ENCODE results near the gene ARHGEF1. TPM values are rescaled to one million over a fixed set of nuclear protein-coding genes. Genes with fewer than 3 reads are reported as not detected.

ARHGEF1 gene
- total and polyA plus RNA-seq, 3 donors from 2014 or later = 33.2 to 56.3 (median 51.2) TPM

DNA sequence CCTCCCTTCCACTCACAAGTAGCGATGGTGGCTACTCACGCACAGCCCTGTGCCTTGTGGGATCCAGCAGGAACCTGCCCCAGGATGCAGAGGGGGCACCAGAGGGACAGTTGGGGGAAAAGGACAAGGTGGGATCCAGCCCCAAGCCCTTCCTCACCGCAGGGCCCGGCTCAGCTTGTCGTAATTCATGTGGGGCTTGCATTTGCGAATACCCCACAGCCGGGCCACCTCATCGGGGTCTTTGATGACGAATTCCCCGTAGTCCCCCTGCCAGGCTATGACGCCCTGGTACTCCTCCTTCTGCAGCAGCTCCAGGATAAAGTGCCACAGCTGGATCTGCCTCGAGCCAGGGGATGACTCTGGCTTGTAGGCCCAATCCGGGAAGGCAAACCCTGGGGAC lies 26.7 kb downstream of the ARHGEF1 start:
- H3K4me3 ChIP-seq = no peak overlapping the region
- H3K27me3 ChIP-seq = no peaks in the 10 kb centered on the region
- DNase-seq = no peak
- no peaks in the 10 kb centered on the region for H3K36me3 ChIP-seq (ENCODE audit: low read depth, missing control alignments)
- 63 to 76% methylated on average over 2 to 10 of the region's 13 CpGs for WGBS, 2 donors
- H3K27ac ChIP-seq = no peak overlapping the region
- intact Hi-C loops (cut with DNase I; ENCODE audit: low total_unique reads) = no loop called here
- H3K9me3 ChIP-seq = no peaks in the 10 kb centered on the region
- TF ChIP-seq, protein P1, sequence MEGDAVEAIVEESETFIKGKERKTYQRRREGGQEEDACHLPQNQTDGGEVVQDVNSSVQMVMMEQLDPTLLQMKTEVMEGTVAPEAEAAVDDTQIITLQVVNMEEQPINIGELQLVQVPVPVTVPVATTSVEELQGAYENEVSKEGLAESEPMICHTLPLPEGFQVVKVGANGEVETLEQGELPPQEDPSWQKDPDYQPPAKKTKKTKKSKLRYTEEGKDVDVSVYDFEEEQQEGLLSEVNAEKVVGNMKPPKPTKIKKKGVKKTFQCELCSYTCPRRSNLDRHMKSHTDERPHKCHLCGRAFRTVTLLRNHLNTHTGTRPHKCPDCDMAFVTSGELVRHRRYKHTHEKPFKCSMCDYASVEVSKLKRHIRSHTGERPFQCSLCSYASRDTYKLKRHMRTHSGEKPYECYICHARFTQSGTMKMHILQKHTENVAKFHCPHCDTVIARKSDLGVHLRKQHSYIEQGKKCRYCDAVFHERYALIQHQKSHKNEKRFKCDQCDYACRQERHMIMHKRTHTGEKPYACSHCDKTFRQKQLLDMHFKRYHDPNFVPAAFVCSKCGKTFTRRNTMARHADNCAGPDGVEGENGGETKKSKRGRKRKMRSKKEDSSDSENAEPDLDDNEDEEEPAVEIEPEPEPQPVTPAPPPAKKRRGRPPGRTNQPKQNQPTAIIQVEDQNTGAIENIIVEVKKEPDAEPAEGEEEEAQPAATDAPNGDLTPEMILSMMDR (IDR thresholded peaks at IDR 0.05) = no peak
- no peak for TF ChIP-seq POLR2A (IDR thresholded peaks at IDR 0.05)
- peaks cover 2% of the 10 kb centered on the region for H3K4me1 ChIP-seq

DNA sequence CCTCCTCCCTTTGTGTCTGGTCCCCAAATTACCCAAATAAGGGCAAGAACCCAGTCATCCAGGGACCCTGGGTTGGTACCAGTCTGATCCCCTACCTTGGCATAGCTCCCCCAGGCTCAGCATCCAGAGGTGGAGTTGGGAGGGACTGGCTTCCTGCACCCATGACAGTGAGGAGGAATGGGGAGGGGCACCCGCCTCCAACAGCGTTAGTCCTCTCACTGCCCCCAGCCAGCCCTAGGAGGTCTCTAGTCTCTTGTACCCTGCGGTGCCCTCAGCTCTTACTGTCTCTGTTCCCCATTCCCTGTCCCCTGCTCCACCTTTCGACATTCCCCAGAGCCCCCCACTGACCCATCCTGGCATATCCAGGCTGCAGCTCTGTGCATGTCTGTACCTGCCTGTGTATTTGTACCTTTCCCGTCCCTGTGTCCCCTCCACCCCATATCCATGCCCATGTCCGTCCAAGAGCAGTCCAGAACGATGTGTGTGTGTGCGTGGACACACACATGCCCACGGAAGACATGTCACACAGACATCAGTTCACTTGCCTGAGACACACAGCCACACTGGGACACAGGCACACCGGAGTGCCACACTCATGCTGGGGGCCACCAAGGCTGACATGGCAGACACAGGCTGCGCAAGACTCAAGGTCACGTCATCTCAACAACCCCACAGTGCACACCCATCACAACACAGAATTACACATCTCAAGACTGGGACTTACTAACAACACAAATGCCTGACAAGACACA lies 27.4 kb downstream of the ARHGEF1 start:
- intact Hi-C loops (cut with DNase I; ENCODE audit: low total_unique reads) = no loop called here
- peaks cover 6% of the 10 kb centered on the region for H3K4me1 ChIP-seq
- no peak for DNase-seq
- H3K27ac ChIP-seq = no peak overlapping the region
- H3K4me3 ChIP-seq = no peak overlapping the region
- H3K36me3 ChIP-seq (ENCODE audit: low read depth, missing control alignments) = no peaks in the 10 kb centered on the region
- H3K9me3 ChIP-seq = no peaks in the 10 kb centered on the region
- no peak for TF ChIP-seq POLR2A (IDR thresholded peaks at IDR 0.05)
- TF ChIP-seq, protein P1 (IDR thresholded peaks at IDR 0.05) = no peak
- no peaks in the 10 kb centered on the region for H3K27me3 ChIP-seq
- WGBS, 2 donors = 65 to 72% methylated on average over 10 to 12 of the region's 12 CpGs

DNA sequence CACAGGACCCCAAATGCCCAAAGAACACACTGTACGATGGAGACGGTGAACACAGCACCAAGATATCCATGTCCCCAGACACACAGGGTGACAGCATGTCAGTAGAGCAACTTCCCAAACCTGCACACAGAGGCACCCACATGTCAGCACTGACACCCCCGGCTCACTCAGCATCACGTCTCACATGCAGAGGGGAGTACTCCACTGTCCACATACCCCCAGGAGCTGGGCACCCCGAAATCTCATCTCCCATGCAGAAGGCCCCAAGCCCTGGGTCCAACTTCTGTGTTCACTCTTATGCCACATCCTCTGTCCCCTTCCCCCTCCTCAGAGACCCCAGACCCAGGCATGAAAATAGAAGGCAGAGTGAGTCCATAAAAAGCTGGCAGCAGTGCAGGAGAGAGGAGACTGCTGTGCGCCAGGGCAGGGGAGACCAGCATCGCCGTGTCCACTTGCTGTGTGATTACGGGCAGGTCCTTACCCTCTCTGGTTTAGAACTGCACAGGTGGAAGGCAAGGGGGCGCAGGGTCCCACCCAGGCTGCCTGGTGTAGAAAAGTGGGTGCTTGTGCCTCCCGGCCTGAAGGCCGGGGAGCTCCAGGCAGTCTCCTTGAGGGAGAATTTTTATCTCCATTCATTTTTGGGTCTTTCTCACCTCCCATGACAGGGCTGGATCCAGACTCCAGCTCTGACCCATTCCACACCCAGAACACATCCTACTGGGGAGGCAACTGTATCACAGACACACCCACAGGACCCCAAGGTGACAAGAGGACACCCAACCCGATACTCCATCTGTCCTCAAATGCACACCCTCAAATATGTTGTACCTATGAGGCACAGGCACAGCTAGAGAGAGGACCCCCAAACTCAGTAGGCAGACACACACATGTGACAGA lies 28.3 kb downstream of the ARHGEF1 start:
- H3K4me3 ChIP-seq = no peak overlapping the region
- no peaks in the 10 kb centered on the region for H3K9me3 ChIP-seq
- H3K27me3 ChIP-seq = no peaks in the 10 kb centered on the region
- no peak for DNase-seq
- intact Hi-C loops (cut with DNase I; ENCODE audit: low total_unique reads) = no loop called here
- H3K27ac ChIP-seq = no peak overlapping the region
- no peaks in the 10 kb centered on the region for H3K36me3 ChIP-seq (ENCODE audit: low read depth, missing control alignments)
- peaks cover 6% of the 10 kb centered on the region for H3K4me1 ChIP-seq
- TF ChIP-seq, protein P1 (IDR thresholded peaks at IDR 0.05) = no peak
- TF ChIP-seq POLR2A (IDR thresholded peaks at IDR 0.05) = no peak
- WGBS, 2 donors = 67 to 71% methylated on average over 13 of the region's 13 CpGs

DNA sequence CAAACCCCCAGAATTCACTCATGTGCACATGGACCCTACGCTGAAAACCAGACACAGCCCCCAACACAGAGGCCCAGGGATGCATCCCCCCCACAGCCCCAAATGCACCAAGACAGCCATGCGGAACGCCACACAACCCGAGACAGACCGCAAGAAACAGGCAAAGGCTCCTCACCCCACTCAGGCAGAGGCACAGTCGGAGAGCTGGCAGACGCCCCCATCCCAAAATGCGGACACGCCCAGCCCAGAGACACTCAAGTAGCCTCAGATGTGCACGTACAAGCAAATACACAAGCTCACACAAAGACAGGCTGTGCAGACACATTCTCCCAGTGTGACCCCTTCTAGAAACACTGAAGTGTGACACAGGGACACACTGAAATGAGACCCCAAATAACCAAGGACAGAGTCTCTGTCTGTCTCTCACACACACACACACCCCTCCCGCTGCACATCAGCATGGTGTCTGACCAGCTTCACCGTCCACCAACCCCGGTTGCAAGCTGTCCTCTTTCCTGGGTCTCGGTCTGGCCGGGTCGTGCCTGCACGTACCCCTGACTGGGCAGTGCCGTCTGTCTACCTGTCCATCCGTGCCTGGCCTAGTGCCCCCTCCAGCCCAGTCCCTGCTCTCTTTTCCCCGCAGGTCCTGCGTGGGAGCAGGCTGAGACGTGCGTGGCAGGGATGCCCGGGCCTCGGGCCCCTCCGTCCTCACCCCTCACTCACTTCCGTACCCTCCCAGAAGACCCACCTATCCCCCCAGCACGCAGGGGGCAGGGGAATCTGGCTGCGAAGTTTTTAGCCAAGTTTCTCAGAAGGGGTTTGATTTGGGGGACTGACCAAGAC lies 29.1 kb downstream of the ARHGEF1 start:
- H3K27me3 ChIP-seq = no peaks in the 10 kb centered on the region
- TF ChIP-seq, protein P1 (IDR thresholded peaks at IDR 0.05) = no peak
- no peak for TF ChIP-seq POLR2A (IDR thresholded peaks at IDR 0.05)
- no peaks in the 10 kb centered on the region for H3K9me3 ChIP-seq
- no peak overlapping the region for H3K27ac ChIP-seq
- H3K4me1 ChIP-seq = peaks cover 6% of the 10 kb centered on the region
- no peak for DNase-seq
- intact Hi-C loops (cut with DNase I; ENCODE audit: low total_unique reads) = no loop called here
- 19 to 37% methylated on average over 29 of the region's 29 CpGs for WGBS, 2 donors
- no peaks in the 10 kb centered on the region for H3K36me3 ChIP-seq (ENCODE audit: low read depth, missing control alignments)
- H3K4me3 ChIP-seq = no peak overlapping the region

All from testis (tissue), 3 donors.